NCI-H2196 treated with DMSO at 0.1 percent for 48 hours (cell line): ENCODE data around the gene PNPLA7.
A peak's percentile ranks its signal among the peaks of the same experiment; 100 is the strongest.
"Not testable (repeated sequence)": the region's sequence is repeated elsewhere in the genome, so short reads cannot be mapped to it uniquely, and the experiment has no call there.

Experiments used
- DNase-seq: peaks from one replicate; lab custom pipeline; 2025; ENCODE audit not compliant: unreplicated experiment; lab: John Stamatoyannopoulos, UW

PNPLA7 gene

DNA sequence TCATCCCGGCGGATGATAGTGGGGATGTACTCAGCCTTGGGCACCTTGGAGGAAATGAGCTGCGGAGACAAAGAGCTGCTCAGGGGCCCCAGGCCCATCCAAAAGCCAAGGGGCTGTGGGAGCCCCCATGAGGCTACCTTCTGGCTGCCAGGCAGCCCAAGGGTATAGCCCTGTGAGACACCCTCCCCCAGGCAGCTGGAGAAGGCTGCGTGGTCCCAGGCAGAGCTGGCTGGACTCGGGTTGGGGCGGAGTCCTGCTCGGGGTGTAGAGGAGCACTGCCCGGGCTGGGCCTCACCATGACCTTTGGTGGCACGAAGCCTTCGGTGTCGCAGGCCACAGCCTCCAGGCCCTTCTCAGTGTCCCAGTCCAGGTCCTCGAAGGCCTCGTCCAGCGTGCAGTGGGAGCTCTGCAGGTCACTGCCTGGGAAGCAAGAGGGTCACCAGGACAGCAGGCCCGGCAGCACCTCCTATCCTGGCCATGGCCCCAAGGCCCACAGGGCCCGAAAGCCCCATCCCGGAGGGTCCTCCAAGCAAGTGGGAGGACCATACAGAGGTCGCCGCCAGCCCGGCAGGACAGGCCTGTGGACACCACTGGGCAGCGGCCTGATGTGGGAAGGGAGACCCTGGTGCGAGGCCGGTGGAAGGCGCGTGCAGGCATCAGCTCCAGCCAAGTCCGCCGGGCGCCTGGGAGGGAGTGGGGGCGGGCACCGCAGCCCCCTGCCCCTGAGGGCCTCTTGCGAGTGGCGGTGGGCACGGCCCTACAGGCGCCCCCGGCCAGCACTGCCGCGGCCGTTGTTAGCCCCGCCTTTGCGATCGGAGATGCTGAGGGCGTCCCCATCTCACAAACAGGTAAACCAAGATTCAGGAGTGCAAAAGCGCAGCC is 97.2 kb downstream of the PNPLA7 start:
- DNase-seq: no peak

DNA sequence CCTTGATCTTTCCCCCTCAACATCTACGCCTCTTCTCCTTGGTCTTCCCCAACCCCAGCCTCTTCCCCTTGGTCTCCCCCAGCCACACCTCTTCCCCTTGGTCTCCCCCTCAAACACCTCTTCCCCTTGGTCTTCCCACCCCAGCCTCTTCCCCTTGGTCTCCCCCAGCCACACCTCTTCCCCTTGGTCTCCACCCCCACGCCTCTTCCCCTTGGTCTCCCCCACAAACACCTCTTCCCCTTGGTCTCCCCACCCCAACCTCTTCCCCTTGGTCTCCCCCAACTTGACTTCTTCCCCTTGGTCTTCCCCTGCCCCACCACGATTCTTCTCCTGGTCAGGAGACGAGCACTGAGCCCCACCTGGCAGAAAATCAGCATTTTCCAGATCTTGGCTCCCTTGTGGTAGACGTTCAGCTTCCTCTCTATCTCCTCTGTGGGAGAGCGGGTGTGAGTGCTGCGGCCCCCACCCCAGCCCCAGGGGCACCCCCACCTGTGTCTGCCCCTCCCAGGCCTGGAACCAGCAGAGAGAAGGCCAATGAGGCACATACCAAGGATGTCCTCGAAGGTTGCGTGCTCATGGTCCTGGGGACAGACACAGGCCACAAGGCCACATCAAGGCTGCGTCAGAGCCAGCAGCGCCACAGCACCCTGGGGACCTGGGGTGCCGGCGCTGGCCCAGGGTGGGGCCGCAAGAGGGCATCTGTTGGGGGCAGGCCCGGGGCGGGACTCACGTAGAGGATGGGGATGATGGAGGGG is 98.0 kb downstream of the PNPLA7 start:
- DNase-seq: no peak

DNA sequence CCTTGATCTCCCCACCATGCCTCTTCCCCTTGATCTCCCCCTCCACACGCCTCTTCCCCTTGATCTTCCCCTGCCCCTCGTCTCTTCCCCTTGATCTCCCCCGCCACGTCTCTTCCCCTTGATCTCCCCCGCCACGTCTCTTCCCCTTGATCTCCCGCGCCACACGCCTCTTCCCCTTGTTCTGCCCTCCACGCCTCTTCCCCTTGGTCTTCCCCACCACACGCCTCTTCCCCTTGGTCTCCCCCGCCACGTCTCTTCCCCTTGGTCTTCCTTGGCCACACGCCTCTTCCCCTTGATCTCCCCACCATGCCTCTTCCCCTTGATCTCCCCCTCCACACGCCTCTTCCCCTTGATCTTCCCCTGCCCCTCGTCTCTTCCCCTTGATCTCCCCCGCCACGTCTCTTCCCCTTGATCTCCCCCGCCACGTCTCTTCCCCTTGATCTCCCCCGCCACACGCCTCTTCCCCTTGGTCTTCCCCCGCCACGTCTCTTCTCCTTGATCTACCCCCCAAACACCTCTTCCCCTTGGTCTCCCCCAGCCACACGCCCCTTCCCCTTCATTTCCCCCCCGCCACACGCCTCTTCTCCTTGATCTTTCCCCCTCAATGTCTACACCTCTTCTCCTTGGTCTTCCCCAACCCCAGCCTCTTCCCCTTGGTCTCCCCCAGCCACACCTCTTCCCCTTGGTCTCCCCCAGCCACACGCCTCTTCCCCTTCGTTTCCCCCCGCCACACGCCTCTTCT is 98.8 kb downstream of the PNPLA7 start:
- DNase-seq: not testable (repeated sequence)

DNA sequence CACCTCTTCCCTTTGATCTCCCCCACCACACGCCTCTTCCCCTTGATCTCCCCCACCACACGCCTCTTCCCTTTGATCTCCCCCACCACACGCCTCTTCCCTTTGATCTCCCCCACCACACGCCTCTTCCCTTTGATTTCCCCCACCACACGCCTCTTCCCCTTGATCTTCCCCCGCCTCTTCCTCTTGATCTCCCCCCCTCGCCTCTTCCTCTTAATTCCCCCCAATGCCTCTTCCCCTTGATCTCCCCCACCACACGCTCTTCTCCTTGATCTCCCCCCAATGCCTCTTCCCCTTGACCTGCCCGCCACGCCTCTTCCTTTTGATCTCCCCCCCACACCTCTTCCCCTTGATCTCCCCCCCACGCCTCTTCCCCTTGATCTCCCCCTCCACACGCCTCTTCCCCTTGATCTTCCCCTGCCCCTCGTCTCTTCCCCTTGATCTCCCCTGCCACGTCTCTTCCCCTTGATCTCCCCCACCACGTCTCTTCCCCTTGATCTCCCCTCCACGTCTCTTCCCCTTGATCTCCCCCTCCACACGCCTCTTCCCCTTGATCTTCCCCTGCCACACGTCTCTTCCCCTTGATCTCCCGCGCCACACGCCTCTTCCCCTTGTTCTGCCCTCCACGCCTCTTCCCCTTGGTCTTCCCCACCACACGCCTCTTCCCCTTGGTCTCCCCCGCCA is 99.5 kb downstream of the PNPLA7 start:
- not testable (repeated sequence) for DNase-seq

DNA sequence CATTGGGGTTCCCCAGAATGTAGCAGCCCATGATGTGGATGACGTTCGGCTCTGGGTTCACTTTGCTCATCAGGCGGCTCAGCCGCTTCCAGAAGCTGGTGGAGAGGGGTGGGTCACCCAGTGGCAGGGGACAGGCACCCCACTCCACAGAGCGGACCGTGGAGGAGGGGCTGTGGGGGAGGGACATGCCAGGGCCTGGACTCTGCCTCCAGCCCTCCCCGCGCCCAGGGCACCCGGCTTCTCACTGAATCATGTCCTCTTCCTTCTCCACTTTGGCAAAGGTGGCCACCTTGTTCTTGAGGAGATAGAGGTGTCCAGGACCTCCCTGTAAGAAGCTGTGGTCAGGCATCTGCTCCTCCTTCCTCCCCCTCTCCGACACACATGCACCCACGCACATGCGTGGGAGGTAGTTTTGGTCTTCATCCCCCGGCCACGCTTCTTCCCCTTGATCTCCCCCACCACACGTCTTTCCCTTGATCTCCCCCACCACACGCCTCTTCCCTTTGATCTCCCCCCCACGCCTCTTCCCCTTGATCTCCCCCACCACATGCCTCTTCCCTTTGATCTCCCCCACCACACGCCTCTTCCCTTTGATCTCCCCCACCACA is 100.2 kb downstream of the PNPLA7 start:
- DNase-seq: no peak

DNA sequence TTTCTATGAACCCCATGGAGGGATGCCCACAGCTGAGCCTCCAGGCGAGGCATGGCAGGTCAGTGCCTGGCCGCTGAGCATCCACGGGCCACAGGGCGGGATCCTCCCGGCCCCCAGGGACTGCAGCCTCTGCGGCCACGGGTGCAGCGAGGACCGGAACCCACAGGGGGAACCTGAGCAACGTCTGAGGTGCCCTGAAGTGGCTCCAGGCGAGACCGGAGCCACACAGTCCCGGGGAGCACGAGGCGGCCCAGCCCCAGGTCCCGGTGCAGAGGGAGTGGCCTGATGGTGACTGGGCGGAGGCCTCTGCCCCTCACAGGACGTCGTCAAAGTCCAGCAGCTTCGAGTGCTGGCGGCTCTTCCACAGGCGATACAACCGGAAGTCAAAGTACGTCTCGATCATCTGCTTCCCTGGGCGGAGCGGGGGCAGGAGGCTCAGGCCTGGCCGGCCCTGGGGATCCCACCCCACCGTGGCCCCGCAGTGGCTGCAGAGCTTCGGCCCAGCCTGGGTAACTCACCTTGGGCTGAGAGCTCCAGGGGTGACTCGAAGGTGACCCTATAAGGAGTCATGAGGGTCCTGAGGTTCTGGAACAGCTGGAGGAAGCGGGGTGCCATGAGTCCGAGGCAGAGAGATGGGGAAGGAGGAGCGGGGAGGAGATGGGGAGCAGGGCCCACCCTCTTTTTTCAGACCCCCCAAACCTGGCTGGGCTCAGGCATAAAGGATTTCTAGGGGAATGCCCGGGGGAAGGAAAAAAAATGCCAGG is 100.9 kb downstream of the PNPLA7 start:
- DNase-seq: no peak

DNA sequence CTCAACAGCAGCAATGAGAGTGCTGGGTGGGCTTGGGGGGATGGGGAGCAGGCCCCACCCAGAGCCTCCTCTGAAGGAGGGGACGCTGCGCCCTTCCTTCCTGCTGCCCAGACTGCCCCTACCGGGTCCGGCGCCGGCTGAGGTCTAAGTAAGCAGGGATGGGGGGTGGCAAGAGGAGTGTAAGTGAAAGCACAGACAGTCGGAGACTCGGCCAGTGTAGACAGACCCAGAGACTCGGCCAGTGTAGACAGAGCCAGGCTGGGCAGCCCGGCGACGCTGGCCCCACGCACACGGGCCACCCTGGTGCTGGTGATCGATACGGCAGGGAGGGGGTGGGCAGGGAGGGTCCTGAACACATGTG is 101.6 kb downstream of the PNPLA7 start:
- no peak for DNase-seq

DNA sequence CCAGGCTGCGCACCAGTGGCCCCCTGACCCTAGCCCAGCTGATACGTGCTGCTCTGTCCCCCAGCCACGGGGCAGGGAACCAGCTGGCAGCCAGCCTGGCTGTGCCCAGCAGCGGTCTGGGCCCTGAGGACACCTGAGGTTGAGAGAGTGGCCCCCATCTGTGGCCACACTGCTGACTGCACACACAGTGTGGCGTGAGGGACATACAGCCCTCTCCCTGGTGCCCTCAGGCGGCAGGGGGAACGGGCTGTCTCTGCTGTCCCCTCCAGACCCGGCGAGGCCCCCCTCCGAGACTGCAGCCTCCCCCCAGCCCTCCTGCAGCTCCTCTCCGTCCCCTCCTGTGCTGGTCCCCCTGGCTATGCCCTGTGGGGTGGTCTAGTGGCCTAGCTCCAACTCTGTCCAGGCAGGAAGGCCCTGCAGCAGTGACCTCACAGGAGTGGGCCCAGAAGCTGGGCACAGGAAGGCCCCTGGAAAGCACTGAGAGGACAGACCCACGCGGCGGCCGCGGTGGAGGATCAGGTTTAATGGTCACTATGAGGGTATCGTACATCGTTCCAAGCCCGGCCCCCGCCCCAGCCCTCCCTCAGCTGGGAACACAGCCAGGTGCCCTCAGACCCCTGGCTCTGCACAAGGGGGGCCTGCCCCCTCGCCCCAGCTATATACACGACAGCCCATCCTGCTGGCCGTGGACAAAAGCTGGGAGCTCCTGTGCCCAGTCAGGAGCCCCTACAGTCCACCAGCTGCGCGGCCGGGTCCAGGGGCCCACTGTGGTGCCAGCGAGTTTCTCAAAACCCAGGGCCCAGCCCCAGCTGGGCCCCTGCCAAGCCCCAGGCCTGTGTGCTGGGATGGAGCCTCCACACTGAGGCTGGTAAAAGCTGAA is 102.2 kb downstream of the PNPLA7 start:
- no peak for DNase-seq

DNA sequence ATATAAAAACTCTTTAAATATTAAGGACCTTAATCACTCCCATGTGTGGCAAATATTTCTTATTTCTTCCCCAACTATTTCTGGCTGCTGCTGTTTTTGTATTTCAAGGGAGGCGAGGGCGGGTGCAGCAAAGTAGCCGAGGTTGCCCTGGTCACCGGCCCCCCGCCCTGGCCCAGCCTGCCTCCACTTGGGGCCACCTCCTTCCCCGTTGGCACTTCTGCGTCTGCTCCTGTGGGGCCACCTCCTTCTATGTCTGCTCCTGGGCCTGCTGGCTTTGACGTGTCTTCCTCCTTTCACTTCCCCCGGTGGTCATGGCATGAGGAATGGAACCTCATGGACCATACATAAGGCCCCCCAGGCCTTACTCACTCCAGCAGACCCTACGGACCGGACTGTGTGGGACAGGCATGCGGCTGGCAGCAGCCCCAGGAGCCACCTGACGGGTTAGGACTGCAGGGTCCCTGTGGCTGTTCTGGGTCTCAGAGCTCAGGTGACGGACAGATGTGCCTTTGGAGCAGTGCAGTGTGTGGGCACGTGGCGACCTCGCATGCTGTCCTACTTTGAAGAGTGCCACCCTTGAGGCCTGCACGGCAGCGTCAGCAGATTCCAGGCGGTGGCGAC is 103.2 kb downstream of the PNPLA7 start:
- no peak for DNase-seq

DNA sequence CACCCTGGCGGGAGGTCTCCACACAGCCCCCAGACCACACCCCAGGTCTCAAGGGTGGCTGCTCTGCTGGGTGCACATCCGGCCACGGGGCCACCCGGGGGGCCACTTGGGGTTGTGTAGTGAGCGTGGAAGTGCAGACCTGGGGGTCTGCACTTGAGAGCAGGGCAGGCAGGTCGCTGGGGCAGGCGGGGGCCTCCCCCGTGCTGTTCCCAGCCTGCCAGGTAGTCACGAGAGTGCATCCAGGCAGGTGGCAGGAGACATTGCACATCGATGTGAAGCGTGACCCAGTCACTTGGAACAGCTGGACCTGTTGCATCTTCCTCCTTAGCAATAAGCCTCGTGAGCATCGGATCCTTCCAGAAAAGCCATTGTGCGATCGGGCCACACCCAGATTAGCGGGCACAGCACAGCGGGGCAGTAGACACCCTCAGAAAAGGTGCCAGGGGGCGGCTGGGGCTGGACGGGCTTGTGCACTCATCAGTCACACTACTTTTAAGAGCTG is 104.2 kb downstream of the PNPLA7 start:
- DNase-seq: no peak

DNA sequence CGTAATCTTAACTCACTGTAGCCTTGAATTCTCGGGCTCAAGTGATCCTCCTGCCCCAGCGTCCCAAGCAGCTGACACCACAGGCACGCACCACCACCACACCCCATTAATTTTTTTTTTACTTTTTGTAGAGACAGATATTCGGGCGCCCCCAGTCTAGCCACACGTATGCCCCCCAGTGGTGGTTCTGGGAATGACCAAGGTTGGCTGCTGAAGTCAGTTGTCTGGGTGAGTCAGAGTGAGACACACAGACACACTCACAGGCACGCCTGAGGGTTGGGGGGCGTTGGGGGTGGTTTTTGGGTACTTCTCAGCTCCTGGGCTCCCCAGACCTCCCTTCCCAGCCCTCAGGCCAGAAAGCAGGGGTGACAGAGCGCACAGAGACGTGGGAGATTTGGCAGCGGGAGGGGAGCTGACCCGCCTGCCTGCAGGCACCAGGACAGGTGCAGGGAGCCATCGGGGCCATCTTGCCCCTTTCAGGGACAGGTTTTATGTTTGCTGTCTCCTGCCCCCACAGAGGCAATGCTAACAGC is 104.9 kb downstream of the PNPLA7 start:
- no peak for DNase-seq

DNA sequence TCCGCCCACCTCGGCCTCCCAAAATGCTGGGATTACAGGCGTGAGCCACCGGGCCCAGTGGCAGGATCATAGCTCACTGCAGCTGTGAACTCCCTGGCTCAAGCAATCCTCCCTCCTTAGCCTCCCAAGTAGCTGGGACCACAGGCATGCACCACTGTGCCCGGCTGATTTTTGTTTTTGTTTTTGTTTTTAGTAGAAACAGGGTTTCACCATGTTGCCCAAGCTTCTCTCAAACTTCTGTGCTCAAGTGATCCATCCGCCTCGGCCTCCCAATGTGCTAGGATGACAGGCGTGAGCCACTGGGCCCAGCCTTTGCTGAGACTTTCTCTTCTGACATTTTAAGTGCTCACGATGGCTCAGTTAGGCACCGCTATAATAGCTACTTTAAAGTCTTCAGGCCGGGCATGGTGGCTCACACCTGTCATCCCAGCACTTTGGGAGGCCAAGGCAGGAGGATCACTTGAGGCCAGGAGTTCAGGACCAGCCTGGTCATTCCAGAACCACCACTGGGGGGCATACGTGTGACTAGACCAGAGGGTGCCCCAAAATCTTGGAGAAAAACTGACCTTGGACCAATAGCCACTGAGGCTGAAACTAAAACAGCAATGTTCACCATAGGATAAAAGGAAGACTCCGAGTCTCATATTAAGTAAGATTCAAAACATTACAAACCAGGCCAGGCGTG is 106.0 kb downstream of the PNPLA7 start:
- no peak for DNase-seq

DNA sequence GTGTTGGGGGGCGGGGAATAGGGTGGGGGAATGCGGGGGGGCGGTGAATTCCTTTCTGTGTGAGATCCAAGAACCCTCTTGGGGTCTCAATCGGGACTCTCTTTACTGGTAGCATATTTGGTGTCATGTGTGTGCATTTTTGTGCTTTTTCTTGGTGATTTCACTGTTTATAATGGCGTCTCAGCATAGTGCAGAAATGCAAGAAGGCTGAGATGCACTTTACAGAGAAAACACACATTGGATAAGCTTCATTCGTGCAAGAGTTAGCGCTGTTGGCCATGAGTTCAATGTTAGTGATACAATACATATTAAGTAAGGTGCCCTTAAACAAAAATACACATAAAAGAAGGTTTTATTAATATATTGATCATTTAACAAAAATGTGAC is 108.3 kb downstream of the PNPLA7 start:
- no peak for DNase-seq

DNA sequence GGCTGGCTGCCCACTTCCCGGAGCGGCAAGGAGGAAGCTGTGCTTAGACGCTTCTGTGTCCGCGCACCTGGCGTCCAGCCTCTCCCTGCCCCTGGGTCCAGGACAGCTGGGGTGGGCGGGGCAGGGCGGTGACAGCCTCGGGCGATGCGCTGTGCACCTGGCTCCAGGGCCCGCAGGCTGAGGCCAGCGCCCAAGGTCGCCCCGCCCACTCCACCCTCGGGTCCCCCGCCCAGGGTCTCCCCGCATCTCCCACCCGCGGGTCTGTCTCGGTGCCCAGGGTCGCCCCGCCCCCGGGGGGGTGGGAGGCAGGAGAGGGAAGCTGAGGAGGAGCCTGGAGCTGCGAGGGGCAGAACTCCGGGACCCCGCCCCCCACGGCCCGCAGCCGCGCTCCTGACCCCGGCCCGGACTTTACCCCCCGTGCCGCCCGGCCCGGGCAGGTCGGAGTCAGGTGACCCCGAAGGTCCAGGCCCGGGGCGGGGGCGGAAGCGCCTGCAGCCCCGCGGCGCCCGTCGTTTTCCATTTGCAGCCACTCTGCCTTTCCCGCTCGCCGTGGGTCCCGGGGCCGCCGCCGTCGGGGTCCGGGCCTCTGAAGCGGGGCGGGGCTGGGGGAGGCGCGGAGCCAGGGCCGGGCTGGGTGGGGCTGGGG is 108.8 kb downstream of the PNPLA7 start, which contains the start of gene ENTPD8:
Gene ENTPD8 (minus strand): TSS at position 69 of the 646 bp plus-strand sequence. CDS start 3,072 bp downstream, outside the sequence.
- DNase-seq: peak; percentile 84

DNA sequence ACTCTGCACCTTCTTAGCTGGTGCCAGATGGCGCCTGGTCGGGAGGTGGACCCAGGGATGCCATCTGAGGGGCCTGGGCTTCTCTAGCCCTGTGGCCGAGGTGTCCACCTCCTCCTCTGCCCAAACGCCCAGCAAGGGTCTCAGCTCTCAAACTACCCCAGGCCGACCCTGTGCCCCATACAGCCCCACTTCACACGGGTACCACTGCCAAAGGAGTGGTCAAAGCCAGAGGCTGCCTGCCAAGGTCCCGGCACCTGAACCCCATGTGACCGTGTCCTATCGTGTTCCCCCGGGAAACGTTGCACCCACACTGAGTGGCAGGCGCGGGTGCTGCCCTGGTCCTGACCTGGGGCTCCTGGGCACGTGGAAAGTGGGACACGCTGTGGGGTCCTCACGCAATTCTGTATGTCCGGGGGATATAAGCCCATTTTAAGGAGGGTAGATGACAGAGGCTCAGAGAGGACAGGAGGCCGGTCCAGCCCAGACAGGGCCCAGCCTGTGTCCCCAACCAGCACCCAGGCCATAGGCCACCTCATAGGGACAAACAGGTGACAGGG is 111.0 kb downstream of the PNPLA7 start:
- DNase-seq: no peak

DNA sequence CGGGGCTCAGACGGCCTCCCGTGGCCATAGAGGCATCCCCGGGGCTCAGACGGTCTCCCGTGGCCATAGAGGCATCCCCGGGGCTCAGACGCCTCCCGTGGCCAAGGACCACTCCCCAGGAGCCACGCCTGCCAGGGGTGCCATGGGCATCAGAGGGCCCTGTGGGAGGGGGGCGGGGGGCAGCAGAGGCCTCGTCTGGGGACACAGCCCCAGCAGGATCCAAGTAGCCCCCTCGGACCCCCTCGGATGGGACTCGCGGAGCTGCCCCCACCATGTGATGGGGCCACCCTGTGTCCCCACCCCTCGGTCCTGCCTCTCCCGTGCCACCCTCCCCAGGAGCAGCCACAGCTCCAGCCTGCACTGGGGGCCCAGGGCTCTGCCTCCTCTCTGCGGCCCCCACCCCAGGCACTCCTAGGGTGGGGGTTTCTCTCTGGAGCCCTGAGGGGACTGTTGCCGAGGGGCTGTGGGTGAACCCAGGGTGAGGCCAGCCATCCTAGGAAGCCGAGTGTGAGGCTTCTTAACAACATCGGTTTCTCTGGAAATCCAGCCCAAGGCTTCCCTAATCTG is 111.5 kb downstream of the PNPLA7 start:
- no peak for DNase-seq
